Measurements from ENCODE around the gene RAB11FIP4.

Gene RAB11FIP4

DNA sequence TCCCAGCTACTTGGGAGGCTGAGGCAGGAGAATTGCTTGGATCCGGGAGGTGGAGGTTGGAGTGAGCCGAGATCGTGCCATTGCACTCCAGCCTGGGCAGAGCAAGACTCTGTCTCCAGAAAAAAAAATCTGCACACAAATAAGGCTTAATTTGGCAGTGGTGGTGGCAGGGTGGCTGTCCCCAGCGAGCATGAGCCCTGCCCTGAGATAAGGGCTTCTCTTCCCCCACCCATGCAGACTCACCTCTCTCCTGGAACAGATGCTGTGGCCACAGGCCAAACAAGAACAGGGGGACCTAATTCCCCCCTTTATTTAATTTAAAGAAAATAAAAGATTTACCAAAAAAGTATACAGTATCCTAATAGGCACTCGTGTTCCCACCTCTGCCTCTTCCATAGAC is 157.2 kb downstream of the RAB11FIP4 start:
- H3K27ac Mint-ChIP-seq: peak overlapping the region; percentile 84
- DNase-seq: no peak
- peaks cover 32% of the 10 kb centered on the region for H3K27me3 Mint-ChIP-seq
- H3K4me1 Mint-ChIP-seq: peaks cover 19% of the 10 kb centered on the region
- peaks cover 3% of the 10 kb centered on the region for H3K36me3 Mint-ChIP-seq
- no peaks in the 10 kb centered on the region for H3K9me3 Mint-ChIP-seq
- H3K4me3 Mint-ChIP-seq: peak overlapping the region; percentile 67
- CTCF ChIA-PET: no interaction called here

DNA sequence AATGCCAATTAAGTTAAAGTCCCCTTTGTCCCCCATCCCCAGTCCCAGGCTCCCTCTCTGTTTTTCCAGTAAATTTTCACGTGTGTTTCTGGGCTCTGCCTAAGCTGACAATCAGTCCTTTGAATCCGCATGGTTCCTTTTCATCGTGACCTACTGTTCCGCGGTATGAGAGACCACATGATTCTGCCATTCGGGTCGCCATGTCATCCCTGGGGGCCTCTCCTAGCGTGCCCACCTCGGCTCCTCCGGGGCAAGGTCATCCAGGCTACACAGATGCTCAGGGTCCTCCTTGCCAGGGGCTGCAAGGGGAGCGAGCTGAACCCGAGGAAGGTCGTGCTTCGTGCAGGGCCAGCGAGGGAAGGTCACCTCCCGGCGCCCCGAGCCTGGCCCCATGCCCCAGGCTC is 157.6 kb downstream of the RAB11FIP4 start:
- CTCF ChIA-PET: interaction anchor here (1.1 kb wide), 1 partner anchor 15 kb away, joined by 3 read pairs; no protein-coding TSS in a partner anchor
- H3K27ac Mint-ChIP-seq: peak overlapping the region; percentile 84
- no peak for DNase-seq
- H3K9me3 Mint-ChIP-seq: no peaks in the 10 kb centered on the region
- H3K4me3 Mint-ChIP-seq: peak overlapping the region; percentile 67
- H3K27me3 Mint-ChIP-seq: peaks cover 34% of the 10 kb centered on the region
- peaks cover 3% of the 10 kb centered on the region for H3K36me3 Mint-ChIP-seq
- H3K4me1 Mint-ChIP-seq: peaks cover 19% of the 10 kb centered on the region

DNA sequence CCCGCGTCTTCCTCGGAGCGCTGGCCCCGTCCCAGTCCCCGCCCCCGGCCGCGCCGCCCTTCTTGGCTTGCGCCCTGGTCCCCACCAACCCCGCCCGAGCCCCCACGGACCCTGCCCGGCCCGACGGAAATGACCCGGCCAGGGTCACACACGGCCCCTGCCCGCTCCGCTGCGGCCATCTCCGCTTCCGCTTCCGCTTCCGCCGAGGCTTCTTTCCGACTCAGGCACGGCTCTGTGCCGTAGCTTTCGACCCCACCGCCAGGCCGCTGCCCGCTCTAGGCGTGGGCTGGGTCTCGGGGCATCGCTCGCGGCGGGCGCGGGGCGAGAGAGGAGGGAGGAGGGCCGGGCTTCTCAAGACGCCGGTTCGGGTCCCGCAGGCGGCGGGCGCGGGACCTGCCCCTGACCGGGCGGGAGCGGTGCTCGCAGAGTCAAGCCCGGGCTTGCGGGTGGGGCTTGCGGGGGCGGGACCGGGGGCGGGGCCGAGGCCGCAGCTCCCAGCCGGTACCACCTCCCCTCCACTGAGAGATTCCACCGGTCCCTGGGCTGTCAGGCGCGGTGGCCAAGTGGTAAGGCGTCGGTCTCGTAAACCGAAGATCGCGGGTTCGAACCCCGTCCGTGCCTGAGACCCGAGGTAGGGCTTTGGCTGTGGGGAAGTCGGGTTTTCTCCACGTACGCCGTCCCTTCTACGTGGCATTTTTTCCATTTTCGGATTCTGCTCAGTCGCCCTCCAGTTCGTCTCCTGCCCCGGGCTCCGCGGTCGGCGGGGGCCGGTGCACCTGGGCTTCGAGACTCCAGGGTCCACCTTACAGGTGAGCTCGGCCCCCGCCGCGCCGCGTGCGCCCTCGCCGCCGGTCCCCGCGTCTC is 158.3 kb downstream of the RAB11FIP4 start:
- DNase-seq: peak; percentile 93
- H3K27me3 Mint-ChIP-seq: peaks cover 34% of the 10 kb centered on the region
- H3K4me1 Mint-ChIP-seq: peaks cover 19% of the 10 kb centered on the region
- no peaks in the 10 kb centered on the region for H3K9me3 Mint-ChIP-seq
- H3K4me3 Mint-ChIP-seq: peak overlapping the region; percentile 67
- peaks cover 3% of the 10 kb centered on the region for H3K36me3 Mint-ChIP-seq
- CTCF ChIA-PET: interaction anchor here (1.1 kb wide), 1 partner anchor 16 kb away, joined by 3 read pairs; no protein-coding TSS in a partner anchor
- peak overlapping the region; percentile 84 for H3K27ac Mint-ChIP-seq

DNA sequence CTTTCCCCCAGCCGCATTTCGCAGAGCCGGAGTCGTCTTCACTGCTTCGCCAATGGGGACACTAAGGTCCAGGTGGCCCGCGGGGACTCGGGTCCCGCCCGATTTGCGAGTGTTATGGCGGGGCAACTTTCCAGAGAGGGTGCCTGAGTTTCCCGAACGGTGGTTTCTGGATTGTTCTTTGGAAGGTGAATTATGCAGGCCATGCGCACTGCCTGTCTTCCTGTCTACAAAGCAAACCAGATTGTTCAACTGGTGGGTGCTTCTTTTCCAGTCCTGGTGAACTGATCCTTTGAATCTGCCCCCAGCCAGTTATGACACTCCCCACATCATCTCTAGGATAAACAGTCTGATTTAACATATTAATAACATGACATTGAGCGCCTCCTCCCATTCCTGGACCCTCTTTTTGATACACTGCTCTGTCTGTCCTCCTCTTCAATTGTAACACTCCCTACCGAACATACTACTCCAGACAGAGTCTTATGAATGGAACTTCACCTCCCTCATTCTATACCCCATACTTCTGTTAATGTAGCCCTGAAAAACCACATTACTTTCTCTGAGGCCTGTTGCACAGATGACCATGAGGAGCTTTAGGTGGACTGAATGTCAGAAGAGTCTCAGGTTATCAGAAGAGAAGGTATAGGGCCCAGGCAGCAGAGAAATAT is 159.0 kb downstream of the RAB11FIP4 start:
- Mint-ChIP-seq H3K9me3 (no peaks in the 10 kb centered on the region), H3K4me1 (peaks cover 23% of the 10 kb centered on the region), H3K27ac (peak overlapping the region; percentile 80), H3K27me3 (peaks cover 41% of the 10 kb centered on the region), H3K4me3 (peak overlapping the region; percentile 67), H3K36me3 (peaks cover 3% of the 10 kb centered on the region)
- DNase-seq: no peak
- CTCF ChIA-PET: interaction anchor here (1.1 kb wide), 1 partner anchor 17 kb away, joined by 3 read pairs; no protein-coding TSS in a partner anchor

DNA sequence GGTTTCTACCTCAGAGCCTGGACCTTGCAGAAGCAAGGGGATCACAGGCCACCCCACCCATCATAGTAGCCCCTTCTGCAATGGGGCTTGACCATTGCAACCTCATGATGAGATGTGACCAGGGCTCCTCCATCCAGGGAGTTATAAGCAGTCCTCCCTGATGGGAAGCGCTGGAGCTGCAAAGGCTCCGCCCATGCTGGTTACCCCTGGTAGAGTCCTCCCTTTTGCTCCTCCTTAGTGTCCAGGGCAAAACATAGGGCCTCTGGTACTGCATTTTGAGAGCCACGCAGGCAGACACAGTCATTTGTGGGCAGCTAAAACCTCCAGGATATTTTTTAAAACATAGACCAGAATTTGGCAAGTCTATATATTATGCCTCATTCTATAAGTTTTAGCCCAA is 161.1 kb downstream of the RAB11FIP4 start:
- CTCF ChIA-PET: no interaction called here
- Mint-ChIP-seq H3K27ac (no peak overlapping the region), H3K27me3 (peaks cover 51% of the 10 kb centered on the region), H3K4me1 (peaks cover 25% of the 10 kb centered on the region), H3K4me3 (no peak overlapping the region), H3K9me3 (no peaks in the 10 kb centered on the region), H3K36me3 (peaks cover 3% of the 10 kb centered on the region)
- DNase-seq: no peak

DNA sequence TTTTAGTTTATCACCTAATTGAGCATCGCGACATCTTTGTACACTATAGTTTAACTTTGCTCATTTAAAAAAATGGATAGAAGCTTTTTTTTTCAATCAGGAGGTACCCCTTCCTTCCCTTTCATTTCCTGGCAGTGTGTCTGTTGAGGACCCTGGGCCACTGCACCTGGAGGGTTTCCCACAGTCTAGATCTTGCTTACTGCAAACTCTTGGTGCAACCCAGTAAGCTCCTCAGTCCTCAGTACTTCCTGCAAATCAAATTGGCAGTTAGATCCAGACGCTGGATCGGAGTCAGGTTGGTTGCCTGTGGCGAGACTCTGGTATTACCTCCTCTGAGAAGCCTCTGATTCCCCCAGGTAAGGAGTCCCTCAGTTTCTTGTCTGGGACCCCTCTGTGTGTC is 162.0 kb downstream of the RAB11FIP4 start:
- Mint-ChIP-seq H3K9me3 (no peaks in the 10 kb centered on the region), H3K4me3 (no peak overlapping the region), H3K27me3 (peaks cover 61% of the 10 kb centered on the region), H3K27ac (no peak overlapping the region), H3K36me3 (peaks cover 3% of the 10 kb centered on the region), H3K4me1 (peaks cover 24% of the 10 kb centered on the region)
- DNase-seq: no peak
- CTCF ChIA-PET: no interaction called here

DNA sequence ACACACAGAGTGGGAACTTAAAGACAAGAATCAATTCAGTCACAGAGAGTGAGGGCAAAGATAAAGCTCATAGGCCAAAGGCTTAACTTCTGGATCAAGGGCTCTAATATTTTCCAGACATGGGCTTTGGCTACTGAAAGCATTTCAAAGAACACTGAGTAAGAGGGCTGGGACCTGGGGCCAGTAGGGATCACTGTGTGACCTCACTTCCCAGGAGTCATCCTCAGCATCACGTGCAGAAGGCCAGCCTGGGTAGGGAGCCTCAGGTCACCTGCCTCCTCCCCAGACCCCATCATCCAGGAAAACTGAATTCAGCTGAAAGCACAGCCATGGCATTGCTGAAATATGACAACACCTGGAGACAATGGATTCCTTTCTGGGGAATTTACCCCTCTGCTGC is 163.5 kb downstream of the RAB11FIP4 start:
- no peak overlapping the region for H3K27ac Mint-ChIP-seq
- no peaks in the 10 kb centered on the region for H3K36me3 Mint-ChIP-seq
- H3K9me3 Mint-ChIP-seq: no peaks in the 10 kb centered on the region
- CTCF ChIA-PET: interaction anchor here (0.6 to 0.8 kb wide), 2 partner anchors 346 to 879 kb away, joined by 3 read pairs; partner anchors contain the start of gene UTP6
- peaks cover 62% of the 10 kb centered on the region for H3K27me3 Mint-ChIP-seq
- no peak for DNase-seq
- H3K4me3 Mint-ChIP-seq: no peak overlapping the region
- H3K4me1 Mint-ChIP-seq: peaks cover 19% of the 10 kb centered on the region

DNA sequence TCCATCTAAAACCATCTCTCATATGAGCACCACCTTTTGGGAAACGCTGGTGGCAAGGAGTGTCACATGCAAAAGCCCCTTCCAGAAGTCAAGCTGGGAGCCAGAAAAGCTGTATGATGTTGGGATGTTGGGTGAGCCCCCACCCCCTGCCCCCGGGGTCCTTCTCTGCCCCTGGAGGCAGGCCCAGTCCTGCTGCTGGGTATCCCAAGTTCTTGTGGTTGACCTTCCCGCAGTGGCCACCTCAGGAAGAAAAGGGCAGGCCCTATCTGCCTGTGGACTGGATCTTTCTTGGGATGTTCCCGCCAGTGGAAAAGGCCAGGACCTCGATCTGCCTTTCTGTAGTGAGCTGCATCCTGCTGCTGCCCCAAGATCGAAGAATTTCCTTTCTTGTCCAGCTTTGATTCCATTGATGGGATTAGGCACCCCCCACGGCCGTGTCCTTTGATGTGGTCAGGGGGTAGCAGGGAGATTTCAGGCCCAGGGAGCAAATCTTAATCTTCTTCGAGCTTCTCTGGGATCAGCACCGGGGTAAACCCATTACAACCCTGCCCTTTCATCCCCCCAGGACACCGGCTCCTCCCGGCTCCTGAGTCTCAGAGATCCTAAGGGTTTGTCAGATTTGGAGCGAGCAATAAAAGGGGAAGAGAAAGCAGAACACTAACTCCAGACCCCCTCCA is 165.6 kb downstream of the RAB11FIP4 start:
- H3K27me3 Mint-ChIP-seq: peaks cover 67% of the 10 kb centered on the region
- CTCF ChIA-PET: interaction anchor here (1.2 to 4.2 kb wide), 2 partner anchors 285 to 358 kb away, joined by 3 to 22 read pairs; no protein-coding TSS in a partner anchor
- no peaks in the 10 kb centered on the region for H3K36me3 Mint-ChIP-seq
- peaks cover 30% of the 10 kb centered on the region for H3K4me1 Mint-ChIP-seq
- no peaks in the 10 kb centered on the region for H3K9me3 Mint-ChIP-seq
- no peak for DNase-seq
- no peak overlapping the region for H3K27ac Mint-ChIP-seq
- H3K4me3 Mint-ChIP-seq: no peak overlapping the region

DNA sequence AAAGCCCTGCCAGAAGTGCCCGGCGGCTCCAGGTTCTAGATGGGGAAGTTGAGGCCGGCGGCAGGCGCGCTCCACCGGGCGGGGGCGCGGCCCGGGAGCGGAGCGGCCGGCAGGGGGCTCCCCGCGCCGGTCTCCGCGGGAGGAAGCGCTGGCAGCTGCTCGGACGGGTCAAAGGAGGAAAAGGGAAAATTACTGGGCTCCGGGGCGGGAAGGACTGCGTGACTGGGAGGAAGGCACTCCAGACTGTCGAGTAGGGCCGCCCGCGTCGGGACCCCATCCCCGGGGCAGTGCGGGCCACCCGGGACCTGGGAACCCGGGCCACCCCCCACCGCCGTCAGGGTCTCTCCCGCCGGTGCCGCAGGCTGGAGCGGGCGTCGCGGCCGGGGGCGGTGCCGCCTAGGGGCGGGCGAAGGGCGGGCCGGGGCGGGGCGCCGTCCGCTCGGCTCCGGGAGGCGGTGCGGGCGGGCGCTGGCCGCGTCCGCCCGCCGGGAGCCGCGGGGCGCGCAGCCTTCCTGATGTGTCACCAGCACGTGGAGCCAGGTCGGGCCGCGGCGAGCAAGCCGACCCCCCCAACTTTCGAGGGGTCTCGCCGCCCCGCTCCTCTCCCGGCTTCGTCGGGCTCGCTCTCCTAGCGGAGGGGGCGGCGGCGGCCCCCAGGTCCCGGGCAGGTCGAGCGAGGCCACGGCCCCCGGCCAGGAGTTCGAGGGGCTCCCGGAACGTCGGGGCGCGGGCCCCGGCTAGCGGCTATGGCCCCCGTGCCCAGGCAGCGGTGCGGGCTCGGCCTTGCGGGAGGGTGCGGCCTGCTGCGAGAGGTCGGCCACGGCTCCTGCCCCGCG is 167.5 kb downstream of the RAB11FIP4 start:
- DNase-seq: peak; percentile 65
- CTCF ChIA-PET: interaction anchor here (1.0 to 4.2 kb wide), 2 partner anchors 283 to 285 kb away, joined by 5 to 22 read pairs; no protein-coding TSS in a partner anchor
- Mint-ChIP-seq H3K9me3 (no peaks in the 10 kb centered on the region), H3K27me3 (peaks cover 64% of the 10 kb centered on the region), H3K27ac (no peak overlapping the region), H3K4me1 (peaks cover 30% of the 10 kb centered on the region), H3K4me3 (peak overlapping the region; percentile 63), H3K36me3 (no peaks in the 10 kb centered on the region)

DNA sequence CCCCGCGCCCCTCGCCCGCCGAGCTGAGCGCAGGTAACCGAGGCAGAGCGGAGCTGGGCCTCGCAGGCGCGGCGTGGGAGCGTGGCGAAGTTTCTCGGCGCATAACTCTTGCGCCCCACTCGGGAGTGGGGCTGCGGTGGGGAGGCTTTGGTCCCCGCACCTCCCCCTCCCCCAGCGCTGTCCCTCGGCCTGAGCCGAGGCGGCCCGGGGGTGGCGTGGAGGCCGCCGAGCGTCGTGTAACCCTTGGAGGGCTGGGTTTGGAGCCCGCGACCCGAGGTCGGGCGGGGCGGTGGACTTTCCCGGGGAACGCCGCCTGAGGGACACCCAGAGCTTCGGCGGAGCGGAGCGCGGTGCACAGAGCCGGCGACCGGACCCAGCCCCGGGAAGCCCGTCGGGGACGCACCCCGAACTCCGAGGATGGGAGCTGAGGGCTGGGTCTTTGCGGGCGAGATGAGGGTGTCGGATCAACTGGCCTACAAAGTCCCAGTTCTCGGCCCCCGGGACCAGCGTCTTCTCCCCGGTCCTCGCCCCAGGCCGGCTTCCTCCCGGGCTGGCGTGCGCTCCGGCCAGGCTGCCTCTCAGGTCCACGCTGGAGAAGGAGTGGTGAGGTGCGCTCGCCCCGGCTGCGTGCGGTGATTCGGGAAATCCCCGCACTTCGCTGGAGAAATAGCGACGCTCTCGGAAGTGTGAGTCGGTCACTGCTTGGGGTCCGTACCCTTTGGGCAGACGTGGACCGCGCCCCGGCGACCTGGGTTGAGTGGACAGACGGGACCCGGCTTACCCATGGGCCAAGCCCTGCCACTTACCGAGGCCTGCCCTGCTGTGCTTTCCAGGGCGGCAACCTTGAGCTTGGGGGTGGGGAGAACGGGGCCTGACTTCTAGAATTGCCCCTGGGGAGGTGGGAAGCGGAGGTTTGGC is 168.4 kb downstream of the RAB11FIP4 start:
- H3K4me3 Mint-ChIP-seq: peak overlapping the region; percentile 44
- no peaks in the 10 kb centered on the region for H3K36me3 Mint-ChIP-seq
- no peak for DNase-seq
- H3K27me3 Mint-ChIP-seq: peaks cover 60% of the 10 kb centered on the region
- CTCF ChIA-PET: interaction anchor here (2.5 to 4.2 kb wide), 2 partner anchors 282 kb away, joined by 8 to 22 read pairs; no protein-coding TSS in a partner anchor
- no peaks in the 10 kb centered on the region for H3K9me3 Mint-ChIP-seq
- no peak overlapping the region for H3K27ac Mint-ChIP-seq
- peaks cover 30% of the 10 kb centered on the region for H3K4me1 Mint-ChIP-seq

DNA sequence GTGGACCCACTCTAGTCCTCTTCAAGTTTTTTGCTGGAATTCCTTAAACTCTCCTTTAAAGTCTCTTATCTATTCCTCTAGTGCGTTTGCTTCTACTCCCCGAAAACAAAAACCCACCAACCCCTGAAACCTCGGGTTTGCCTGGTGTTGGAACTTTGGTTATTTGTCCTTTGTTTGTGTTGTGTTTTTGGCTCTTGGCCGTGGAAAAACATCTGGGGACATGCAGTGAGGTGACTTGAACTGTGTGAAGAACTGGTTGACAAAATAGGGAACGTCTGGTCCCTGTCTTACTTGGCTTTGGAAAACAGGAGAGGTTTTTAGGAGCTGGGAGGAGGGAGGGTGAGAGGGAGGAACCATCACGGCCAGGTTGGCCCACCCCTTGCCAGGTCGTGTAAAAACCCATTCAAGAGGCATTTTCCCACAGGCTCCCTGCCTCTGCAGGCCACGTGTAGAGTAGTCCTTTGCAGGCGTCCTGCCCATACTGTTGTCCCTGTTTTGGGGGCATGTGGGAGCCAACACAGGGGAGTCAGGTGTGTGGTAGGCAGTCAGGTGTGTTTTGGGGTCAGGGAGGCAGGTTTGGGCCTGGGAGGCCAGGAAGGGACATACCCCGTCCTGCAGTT is 169.3 kb downstream of the RAB11FIP4 start:
- Mint-ChIP-seq H3K4me3 (peak overlapping the region; percentile 44), H3K27me3 (peaks cover 52% of the 10 kb centered on the region), H3K27ac (no peak overlapping the region), H3K4me1 (peaks cover 24% of the 10 kb centered on the region), H3K36me3 (no peaks in the 10 kb centered on the region), H3K9me3 (no peaks in the 10 kb centered on the region)
- CTCF ChIA-PET: interaction anchor here (2.5 kb wide), 1 partner anchor 281 kb away, joined by 8 read pairs; no protein-coding TSS in a partner anchor
- no peak for DNase-seq

Data from activated naive CD4-positive, alpha-beta T cell treated with anti-CD3 and anti-CD28 coated beads, Interleukin-2, amount 10 ng/mL, durations not matched to agents 7 days and 5 days (primary cell).